Muscle layer of colon (tissue), 2 donors: Measurements from ENCODE around the gene IFNA5.

ENCODE experiments used
- H3K27ac ChIP-seq: one replicate; pipeline ENCODE4 v1.7.0; 2013; ENCODE audit warnings: low read depth, mild to moderate bottlenecking, low read length, moderate library complexity
- H3K27me3 ChIP-seq, 2 donors: one replicate each; pipeline ENCODE4 v1.7.0; 2013; ENCODE audit warnings: low read length in 2 of 2, mild to moderate bottlenecking in 2 of 2; ENCODE audit not compliant: insufficient read depth in 2 of 2, control insufficient read depth in 1 of 2
- H3K36me3 ChIP-seq: one replicate; pipeline ENCODE4 v1.7.0; 2013; ENCODE audit warnings: mild to moderate bottlenecking, low read length; ENCODE audit not compliant: insufficient read depth
- H3K4me1 ChIP-seq: one replicate; pipeline ENCODE4 v1.7.0; 2013; ENCODE audit warnings: mild to moderate bottlenecking, low read length; ENCODE audit not compliant: insufficient read depth
- H3K4me3 ChIP-seq, 2 donors: one replicate each; pipeline ENCODE4 v1.7.0; 2013; ENCODE audit warnings: low read length in 2 of 2, low read depth in 1 of 2, mild to moderate bottlenecking in 1 of 2, moderate library complexity in 1 of 2
- H3K9ac ChIP-seq: one replicate; pipeline ENCODE4 v1.7.0; 2013; ENCODE audit warnings: low read length
- H3K9me3 ChIP-seq: one replicate; pipeline ENCODE4 v1.7.0; 2013; ENCODE audit warnings: mild to moderate bottlenecking, low read length
- donor health status: abdominal sarcoma.
- donor health status: Adenocarcinoma of cecum.

Gene IFNA5

GRCh38 chr9:21287280-21287679 lies 17.8 kb downstream of the IFNA5 start:
- Histone ChIP-seq H3K9me3 (no peaks in the 10 kb centered on the region), H3K4me3 (no peak overlapping the region), H3K4me1 (no peaks in the 10 kb centered on the region), H3K27ac (no peak overlapping the region), H3K36me3 (no peaks in the 10 kb centered on the region), H3K9ac (no peak overlapping the region), H3K27me3 (no peaks in the 10 kb centered on the region)

GRCh38 chr9:21286659-21287058 lies 18.5 kb downstream of the IFNA5 start:
- Histone ChIP-seq H3K9me3 (no peaks in the 10 kb centered on the region), H3K4me1 (no peaks in the 10 kb centered on the region), H3K9ac (no peak overlapping the region), H3K36me3 (no peaks in the 10 kb centered on the region), H3K27me3 (no peaks in the 10 kb centered on the region), H3K27ac (no peak overlapping the region), H3K4me3 (no peak overlapping the region)

DNA sequence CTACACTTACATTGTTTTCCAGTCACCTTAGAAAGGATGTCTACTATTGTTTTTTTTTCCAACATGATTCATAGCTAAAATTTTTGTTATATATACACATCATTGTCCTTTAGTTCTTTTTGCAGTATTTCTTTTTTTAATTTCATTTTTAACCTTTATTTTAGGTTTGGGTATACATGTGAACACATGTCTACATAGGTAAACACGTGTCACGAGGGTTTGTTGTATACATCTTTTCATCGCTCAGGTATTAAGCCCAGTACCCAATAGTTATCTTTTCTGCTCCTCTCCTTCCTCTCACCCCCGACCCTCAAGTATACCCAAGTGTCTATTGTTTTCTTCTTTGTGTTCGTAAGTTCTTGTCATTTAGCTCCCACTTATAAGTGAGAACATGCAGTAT lies 19.0 kb downstream of the IFNA5 start:
- H3K4me1 ChIP-seq: no peaks in the 10 kb centered on the region
- no peaks in the 10 kb centered on the region for H3K36me3 ChIP-seq
- H3K9ac ChIP-seq: no peak overlapping the region
- H3K4me3 ChIP-seq: no peak overlapping the region
- no peaks in the 10 kb centered on the region for H3K9me3 ChIP-seq
- no peak overlapping the region for H3K27ac ChIP-seq
- no peaks in the 10 kb centered on the region for H3K27me3 ChIP-seq

DNA sequence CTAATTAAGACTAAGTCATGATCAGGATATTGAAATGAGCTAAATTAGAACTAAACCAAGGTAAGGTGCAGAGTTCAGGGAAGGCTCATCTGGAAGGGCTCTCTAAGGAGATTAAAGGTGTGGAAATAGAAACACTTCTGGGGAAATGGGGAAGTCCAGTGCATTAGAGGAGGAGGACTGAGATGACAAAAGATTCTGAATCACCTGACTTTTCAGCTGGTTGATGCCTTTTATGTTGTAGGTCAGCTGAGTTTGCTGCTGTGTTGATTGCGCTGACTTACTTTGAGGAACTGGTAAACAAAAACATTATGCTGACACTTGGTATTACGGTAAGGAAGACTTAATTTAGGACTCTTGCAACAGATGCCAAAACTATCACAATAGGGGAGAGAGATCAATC lies 23.8 kb downstream of the IFNA5 start:
- Histone ChIP-seq H3K27ac (no peak overlapping the region), H3K36me3 (no peaks in the 10 kb centered on the region), H3K27me3 (no peaks in the 10 kb centered on the region), H3K9me3 (no peaks in the 10 kb centered on the region), H3K9ac (no peak overlapping the region), H3K4me3 (no peak overlapping the region), H3K4me1 (no peaks in the 10 kb centered on the region)

GRCh38 chr9:21268347-21268657 lies 36.8 kb downstream of the IFNA5 start:
- H3K4me1 ChIP-seq: no peaks in the 10 kb centered on the region
- H3K9ac ChIP-seq: no peak overlapping the region
- H3K36me3 ChIP-seq: no peaks in the 10 kb centered on the region
- no peak overlapping the region for H3K4me3 ChIP-seq
- no peak overlapping the region for H3K27ac ChIP-seq
- no peaks in the 10 kb centered on the region for H3K27me3 ChIP-seq
- H3K9me3 ChIP-seq: no peaks in the 10 kb centered on the region

DNA sequence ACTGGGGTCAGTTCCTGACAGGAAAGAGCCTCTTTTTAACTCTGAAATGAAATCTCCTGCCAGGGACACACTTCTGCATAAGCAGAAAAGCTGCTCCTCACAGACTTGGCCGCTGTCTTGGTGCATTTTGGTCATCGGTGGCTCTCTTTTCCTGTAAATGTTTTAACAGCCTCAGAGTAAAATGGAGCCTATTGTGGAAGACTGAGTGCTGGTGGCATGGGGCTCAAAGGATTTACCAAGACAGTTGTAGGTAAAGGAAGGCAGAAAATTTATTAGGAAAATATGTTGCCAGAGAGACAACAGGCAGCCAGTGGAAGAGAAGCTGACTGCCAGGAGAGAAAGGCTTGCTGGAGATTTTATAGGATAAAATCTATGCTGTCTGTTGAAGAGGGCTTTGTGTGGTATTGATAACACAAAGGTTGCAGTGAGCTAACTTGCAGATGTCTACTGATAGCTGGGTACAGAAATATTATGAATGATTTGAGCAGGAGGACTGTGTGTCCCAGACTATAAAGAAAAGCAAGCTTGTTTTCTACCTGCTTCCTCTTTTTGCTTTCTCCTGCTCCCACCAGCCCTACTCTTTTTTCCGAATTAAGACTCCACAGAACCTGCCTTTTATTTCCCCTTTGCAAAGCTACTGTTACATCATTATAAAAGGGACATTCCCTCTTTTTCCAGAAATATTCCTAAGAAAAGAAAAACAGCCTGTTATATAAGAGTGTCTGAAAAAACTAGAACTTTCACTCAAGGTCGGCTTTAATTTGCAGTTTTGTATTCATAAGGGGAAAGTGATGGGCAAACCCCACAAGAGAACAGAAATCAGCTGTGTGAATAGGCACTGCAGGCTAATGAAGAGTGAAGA lies 37.4 kb downstream of the IFNA5 start:
- Histone ChIP-seq H3K9me3 (no peaks in the 10 kb centered on the region), H3K4me3 (no peak overlapping the region), H3K36me3 (no peaks in the 10 kb centered on the region), H3K9ac (no peak overlapping the region), H3K4me1 (no peaks in the 10 kb centered on the region), H3K27ac (no peak overlapping the region), H3K27me3 (no peaks in the 10 kb centered on the region)

DNA sequence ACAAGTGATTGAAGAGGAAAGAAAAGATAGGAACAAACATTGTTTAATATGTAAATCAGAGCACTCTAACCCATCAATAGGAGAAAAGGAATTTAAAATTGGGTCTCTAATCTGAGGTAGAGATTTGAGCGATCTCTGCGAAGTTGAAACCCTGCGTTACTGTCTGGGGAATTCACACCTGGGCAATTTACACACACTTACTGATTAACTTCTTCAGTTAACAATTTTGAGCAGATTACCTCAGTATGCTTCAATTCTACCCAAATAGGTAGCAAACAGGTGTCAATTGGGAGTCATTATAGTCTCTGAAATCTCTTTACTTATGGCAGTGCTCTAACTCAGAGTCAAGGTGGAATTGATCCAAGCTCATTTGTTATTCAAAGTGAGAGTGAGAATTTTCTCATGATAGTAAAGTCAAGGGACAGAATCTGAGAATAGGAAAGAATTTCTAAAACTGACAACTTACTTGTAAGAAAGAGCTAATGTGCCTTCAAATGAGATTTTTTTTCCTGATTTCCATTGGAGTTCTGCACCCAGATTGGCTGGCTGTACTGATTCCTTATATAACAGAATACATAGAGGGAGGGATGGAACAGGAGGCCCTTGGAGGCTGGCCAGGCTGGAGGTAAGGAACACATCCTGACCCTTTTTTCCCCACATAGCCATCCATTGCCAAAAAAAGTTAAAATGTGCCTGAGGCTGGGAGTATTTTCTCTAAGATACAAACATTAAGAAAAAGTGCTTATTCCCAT lies 38.2 kb downstream of the IFNA5 start:
- no peaks in the 10 kb centered on the region for H3K27me3 ChIP-seq
- no peak overlapping the region for H3K4me3 ChIP-seq
- H3K4me1 ChIP-seq: no peaks in the 10 kb centered on the region
- H3K9me3 ChIP-seq: no peaks in the 10 kb centered on the region
- H3K36me3 ChIP-seq: no peaks in the 10 kb centered on the region
- no peak overlapping the region for H3K9ac ChIP-seq
- no peak overlapping the region for H3K27ac ChIP-seq

GRCh38 chr9:21265421-21266189 lies 39.5 kb downstream of the IFNA5 start:
- H3K27me3 ChIP-seq: no peaks in the 10 kb centered on the region
- H3K9ac ChIP-seq: no peak overlapping the region
- H3K4me1 ChIP-seq: no peaks in the 10 kb centered on the region
- no peak overlapping the region for H3K4me3 ChIP-seq
- no peaks in the 10 kb centered on the region for H3K9me3 ChIP-seq
- H3K27ac ChIP-seq: no peak overlapping the region
- no peaks in the 10 kb centered on the region for H3K36me3 ChIP-seq

- H3K9me3 ChIP-seq: no peaks in the 10 kb centered on the region
- no peak overlapping the region for H3K9ac ChIP-seq
- H3K27ac ChIP-seq: no peak overlapping the region
- H3K27me3 ChIP-seq: no peaks in the 10 kb centered on the region
- no peak overlapping the region for H3K4me3 ChIP-seq
- H3K36me3 ChIP-seq: no peaks in the 10 kb centered on the region
- H3K4me1 ChIP-seq: no peaks in the 10 kb centered on the region
Measured at GRCh38 chr9:21255538-21256212, 49.4 kb downstream of the IFNA5 start.
